ENCODE results near the gene KCNH5.

Gene KCNH5

DNA sequence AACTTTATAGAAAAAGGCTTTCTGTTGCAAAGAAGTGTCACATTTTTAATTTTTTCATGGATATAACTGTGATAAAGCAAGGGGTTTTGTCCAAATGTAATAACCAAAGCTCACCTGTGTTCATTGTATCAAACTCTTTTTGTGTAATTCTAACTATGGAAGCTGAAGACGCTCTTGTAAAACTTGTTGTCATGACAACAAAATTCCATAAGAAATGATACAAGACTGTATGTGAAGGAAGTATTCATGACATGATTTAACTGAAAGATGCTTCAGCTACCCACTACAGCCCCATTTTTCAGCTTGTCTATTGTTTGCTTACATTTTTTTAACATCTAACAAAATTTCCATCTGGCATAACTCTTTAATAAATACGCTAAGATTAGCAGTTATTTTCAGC, 360.9 kb downstream of the KCNH5 start:
- H3K9me3 Mint-ChIP-seq = peaks cover 0 to 5% of the 10 kb centered on the region in 2 donors
- DNase-seq (no peak), ATAC-seq (replicated peaks) (no peak)
- no peaks in the 10 kb centered on the region for H3K27me3 Mint-ChIP-seq
- no peaks in the 10 kb centered on the region for H3K36me3 Mint-ChIP-seq
- H3K4me3 Mint-ChIP-seq = no peak overlapping the region
- H3K27ac Mint-ChIP-seq = no peak overlapping the region
- no peaks in the 10 kb centered on the region for H3K4me1 Mint-ChIP-seq

DNA sequence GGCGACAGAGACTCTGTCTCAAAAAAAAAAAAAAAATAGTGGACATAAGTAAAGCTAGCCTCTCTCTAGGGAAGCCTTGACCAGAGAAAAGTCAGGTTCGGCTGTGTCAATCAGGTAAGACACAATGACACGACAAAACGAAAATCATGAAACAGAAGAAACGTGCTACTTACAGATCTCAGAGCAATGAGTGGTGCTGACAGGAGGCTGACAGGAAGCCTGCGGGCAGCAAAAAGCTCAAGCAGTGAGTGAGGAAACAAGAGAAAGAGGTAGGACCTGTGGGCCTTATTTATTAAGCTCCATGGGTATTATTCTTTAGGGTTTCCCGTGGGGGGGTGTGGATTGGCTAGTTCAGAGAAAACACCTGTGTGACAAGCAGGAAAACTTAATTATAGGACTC, 363.1 kb downstream of the KCNH5 start:
- Mint-ChIP-seq H3K27ac (no peak overlapping the region), H3K4me1 (no peaks in the 10 kb centered on the region), H3K4me3 (no peak overlapping the region), H3K36me3 (no peaks in the 10 kb centered on the region), H3K9me3 (peaks cover 0 to 3% of the 10 kb centered on the region in 2 donors), H3K27me3 (no peaks in the 10 kb centered on the region)
- ATAC-seq (replicated peaks) (no peak), DNase-seq (no peak)

DNA sequence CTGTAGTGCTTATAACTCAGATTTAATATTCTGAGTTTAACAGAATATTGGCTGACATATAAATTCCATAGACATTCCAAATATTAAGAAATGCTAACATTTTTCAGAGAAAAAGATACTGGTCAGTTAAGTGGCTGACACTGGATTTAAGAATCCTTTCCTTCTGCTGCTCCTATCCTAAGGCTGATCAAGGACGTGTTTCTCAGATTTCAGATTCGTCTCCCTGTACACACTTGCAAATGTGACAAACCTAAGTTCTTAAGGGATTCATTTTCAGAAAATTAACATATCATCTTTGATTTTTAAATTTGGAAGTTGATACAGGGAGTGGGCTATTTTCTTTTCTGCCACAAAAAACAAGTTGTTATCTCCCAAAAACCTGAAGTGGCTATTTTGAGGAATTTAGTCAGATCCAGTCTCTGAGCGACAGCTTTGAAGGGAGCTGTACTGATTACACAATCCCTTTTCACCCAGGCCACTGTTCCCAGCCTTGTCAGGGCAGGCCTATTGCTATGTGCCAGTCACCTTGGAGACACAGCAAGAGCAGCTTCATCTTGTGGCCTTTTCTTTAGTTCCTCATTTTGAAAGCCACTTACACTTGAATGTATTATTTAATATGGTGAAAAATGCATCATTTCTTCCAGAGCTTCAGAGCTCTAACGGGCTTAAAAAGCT, 370.6 kb downstream of the KCNH5 start:
- H3K27ac Mint-ChIP-seq = no peak overlapping the region
- H3K9me3 Mint-ChIP-seq = peaks cover 0 to 2% of the 10 kb centered on the region in 2 donors
- ATAC-seq (replicated peaks) (no peak), DNase-seq (no peak)
- no peak overlapping the region for H3K4me3 Mint-ChIP-seq
- no peaks in the 10 kb centered on the region for H3K36me3 Mint-ChIP-seq
- no peaks in the 10 kb centered on the region for H3K4me1 Mint-ChIP-seq
- H3K27me3 Mint-ChIP-seq = no peaks in the 10 kb centered on the region

DNA sequence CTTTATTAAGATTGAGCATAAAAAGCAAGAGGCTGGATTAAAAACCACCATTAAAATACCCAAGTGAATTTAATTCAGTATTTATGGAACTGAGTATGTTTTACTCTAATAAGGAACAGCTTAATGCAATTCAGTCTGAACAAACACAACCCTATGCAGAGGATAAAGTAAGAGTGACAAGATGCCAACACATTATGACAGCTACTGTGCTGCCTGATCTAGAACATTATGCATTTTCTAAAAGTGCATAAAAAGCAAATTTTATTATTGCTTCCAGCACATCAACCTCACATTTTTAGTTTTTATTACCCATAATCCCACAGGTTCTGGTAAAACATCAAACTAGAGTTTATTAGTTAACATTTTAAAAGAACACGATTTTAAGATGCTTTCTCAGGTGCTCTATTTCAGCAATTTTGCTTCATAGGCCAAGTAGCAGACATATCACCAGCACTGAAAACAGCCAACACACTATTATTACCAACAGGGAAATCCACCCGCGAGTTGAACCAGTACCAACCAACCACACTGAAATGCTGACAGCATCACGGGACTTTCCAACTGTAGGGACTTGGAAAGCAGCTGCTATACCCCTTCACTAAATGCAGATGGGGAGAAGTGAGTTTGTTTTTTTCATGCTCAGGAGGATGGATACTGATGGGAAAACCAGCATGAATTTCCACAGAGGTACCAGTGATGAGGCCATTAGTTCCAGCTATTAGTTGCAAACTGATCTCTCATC, 372.1 kb downstream of the KCNH5 start:
- Mint-ChIP-seq H3K27me3 (no peaks in the 10 kb centered on the region), H3K4me1 (no peaks in the 10 kb centered on the region), H3K9me3 (peaks cover 0 to 2% of the 10 kb centered on the region in 2 donors), H3K27ac (no peak overlapping the region), H3K4me3 (no peak overlapping the region), H3K36me3 (no peaks in the 10 kb centered on the region)
- ATAC-seq (replicated peaks) (no peak), DNase-seq (no peak)

DNA sequence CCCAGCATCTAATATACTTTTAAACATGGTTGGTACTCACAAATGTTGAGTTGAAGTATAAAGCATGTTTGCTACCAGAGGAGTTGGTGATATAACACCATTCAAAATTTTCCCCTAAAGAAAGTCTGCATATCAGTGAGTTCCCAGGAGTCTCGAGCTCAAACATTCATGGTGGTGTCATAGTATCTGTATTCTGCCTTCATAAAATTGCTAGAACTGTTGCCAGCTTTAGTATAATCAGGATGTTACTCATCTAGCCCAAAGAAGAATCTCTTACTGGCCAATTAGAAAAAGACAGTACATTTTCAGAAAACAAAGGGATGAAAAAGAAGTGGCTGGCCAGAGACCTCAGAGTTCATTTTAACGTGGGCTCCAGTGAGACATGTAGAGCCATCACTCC, 374.7 kb downstream of the KCNH5 start:
- H3K27me3 Mint-ChIP-seq = no peaks in the 10 kb centered on the region
- no peak for ATAC-seq (replicated peaks)
- DNase-seq = no peak
- no peaks in the 10 kb centered on the region for H3K4me1 Mint-ChIP-seq
- no peaks in the 10 kb centered on the region for H3K9me3 Mint-ChIP-seq
- no peaks in the 10 kb centered on the region for H3K36me3 Mint-ChIP-seq
- no peak overlapping the region for H3K27ac Mint-ChIP-seq
- H3K4me3 Mint-ChIP-seq = no peak overlapping the region

DNA sequence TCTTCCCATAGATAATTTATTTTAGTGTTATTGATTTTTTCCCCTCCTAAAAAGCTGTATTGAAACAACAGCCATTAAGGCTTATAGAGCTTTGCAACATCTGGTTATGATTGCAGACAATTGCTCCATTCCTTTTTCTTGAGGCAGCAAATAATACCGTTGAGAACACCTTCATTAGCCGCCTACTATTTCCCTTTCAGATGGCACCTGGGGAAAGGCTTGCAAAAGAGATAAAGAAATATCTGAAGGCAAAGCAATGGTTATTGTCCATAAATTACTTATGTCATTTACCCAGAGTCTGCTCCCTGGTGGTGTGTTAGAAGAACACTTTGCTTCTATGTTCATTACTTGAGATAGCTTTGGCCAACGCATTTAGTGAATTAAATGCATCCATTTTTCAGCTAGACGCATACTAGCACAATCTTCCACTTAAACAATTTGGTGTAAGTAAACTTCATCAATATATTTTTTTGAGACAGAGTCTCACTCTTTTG, 377.8 kb downstream of the KCNH5 start:
- ATAC-seq (replicated peaks) (no peak), DNase-seq (no peak)
- Mint-ChIP-seq H3K27me3 (no peaks in the 10 kb centered on the region), H3K4me1 (no peaks in the 10 kb centered on the region), H3K36me3 (no peaks in the 10 kb centered on the region), H3K27ac (no peak overlapping the region), H3K9me3 (no peaks in the 10 kb centered on the region), H3K4me3 (no peak overlapping the region)

DNA sequence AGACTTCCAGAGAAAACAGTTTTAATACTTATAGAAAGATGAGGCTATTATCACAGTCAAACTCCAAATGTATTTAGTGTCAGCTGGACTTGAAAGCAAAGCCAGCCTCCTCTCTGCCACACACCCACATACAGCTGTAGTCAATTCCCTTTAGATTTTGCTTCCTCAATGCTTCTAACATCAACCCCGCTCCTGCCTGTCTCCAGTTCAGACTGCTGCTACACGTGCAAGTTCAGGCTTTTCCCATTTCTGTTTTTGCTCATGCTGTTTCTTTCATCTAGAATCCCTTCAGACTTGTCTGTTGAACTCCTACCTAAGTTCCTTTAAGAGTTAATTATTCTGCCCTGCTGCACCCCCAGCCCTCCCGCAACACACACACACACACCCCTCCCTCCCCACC, 380.0 kb downstream of the KCNH5 start:
- Mint-ChIP-seq H3K4me3 (no peak overlapping the region), H3K9me3 (peaks cover 4 to 6% of the 10 kb centered on the region in 2 donors), H3K27ac (no peak overlapping the region), H3K27me3 (no peaks in the 10 kb centered on the region), H3K36me3 (no peaks in the 10 kb centered on the region), H3K4me1 (no peaks in the 10 kb centered on the region)
- DNase-seq (no peak), ATAC-seq (replicated peaks) (no peak)

DNA sequence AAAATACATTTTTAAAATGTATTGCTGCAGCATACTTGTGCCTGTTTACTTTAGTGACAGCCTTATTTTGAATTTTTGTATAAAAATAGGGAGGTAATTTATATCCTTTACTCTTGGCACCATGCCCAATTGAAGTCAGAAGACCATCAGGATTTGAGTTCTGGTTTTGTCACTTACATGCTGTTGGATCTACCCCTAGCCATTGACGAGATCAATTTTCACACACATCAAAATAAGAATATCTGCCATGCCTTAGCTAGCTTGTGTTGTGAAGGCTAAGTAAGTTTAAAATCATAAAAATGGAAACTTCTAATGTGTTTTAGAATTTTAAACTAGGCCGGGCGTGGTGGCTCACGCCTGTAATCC, 381.8 kb downstream of the KCNH5 start:
- Mint-ChIP-seq H3K4me1 (no peaks in the 10 kb centered on the region), H3K36me3 (no peaks in the 10 kb centered on the region), H3K27ac (no peak overlapping the region), H3K9me3 (peaks cover 4 to 6% of the 10 kb centered on the region in 2 donors), H3K27me3 (no peaks in the 10 kb centered on the region), H3K4me3 (no peak overlapping the region)
- DNase-seq (no peak), ATAC-seq (replicated peaks) (no peak)

DNA sequence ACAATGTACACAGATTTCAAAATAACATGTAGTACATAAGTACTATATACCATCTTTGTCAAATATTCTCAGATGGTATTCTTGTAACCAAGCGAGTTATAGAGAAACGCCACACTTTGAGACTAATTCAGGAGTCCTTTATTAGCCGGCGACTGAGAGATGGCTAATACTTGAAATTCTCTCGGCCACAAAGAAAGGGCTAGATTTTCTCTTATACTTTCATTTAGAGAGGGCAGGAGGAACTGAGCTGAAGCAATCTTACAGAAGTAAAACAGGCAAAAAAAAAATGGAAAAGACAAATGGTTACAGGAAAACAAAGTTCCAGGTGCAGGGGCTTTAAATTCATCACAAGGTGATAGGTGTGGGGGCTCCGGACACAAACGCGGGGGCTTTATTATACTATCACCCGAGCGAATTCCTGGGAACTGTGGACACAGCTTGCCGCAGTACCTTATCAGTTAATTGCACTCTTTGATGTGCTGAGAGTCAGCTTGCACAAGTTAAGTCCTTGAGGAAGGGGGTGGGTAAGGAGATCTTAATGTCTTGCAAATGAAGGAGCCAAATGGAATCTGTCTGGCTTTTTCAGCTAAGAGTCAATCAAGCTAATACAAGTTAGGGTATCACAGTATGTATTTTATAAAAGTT, 382.3 kb downstream of the KCNH5 start:
- DNase-seq (no peak), ATAC-seq (replicated peaks) (no peak)
- Mint-ChIP-seq H3K27ac (no peak overlapping the region), H3K36me3 (no peaks in the 10 kb centered on the region), H3K9me3 (peaks cover 4 to 9% of the 10 kb centered on the region in 2 donors), H3K4me3 (no peak overlapping the region), H3K4me1 (no peaks in the 10 kb centered on the region), H3K27me3 (no peaks in the 10 kb centered on the region)

DNA sequence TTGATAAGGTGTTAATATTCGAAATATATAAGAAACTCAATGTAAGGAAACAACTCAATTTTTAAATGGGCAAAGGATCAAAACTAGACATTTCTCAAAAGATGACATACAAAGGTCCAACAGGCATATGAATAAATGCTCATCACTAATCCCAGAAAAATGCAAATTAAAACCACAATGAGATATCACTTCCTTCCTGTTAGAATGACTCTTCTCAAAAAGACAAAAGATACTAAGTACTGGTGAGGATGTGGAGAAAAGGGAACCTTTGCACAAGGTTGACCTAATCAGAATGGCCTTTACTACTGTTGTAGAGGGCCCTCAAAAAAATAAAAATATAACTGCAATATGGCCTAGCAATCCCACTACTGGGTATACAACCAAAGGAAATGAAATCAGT, 383.4 kb downstream of the KCNH5 start:
- Mint-ChIP-seq H3K27me3 (no peaks in the 10 kb centered on the region), H3K4me3 (no peak overlapping the region), H3K9me3 (peaks cover 10 to 11% of the 10 kb centered on the region in 2 donors), H3K27ac (no peak overlapping the region), H3K36me3 (no peaks in the 10 kb centered on the region), H3K4me1 (no peaks in the 10 kb centered on the region)
- ATAC-seq (replicated peaks) (no peak), DNase-seq (no peak)

DNA sequence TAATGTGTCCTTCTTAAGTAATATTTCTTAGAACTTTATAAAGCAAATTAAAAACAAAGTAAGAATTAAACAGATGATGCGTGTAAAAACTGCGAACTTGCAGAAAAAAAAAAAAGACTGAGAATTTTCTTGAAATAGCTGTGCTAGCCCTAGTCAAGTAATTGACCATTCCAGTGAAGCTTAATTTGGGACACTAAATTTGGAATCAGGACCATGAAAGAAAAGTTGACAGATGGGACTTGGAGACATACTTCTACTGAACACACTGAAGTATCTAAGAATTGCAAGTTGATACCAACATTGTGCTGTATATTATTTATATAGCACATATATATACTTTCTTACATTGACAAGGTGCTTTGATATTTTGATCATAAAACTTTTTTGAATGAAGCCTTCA, 386.6 kb downstream of the KCNH5 start:
- peaks cover 10 to 12% of the 10 kb centered on the region in 2 donors for H3K9me3 Mint-ChIP-seq

DNA sequence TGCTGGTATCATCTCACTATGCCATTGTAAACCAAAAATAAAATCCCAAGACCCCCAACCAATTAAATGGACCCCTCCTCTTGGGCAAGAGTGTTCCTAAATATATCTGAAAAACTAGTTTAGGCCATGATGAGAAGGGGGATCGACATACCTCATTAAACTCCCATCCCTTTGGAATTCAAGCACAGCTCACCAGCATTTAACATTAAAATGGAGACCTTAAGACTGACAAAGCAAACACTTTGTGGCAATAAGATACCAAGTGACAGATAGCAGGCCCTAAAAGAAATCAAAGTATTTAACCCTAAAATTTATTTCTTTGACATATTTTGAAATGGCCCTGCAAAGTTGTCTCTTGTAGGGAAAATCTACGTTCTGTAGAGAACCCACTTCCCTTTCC, 387.9 kb downstream of the KCNH5 start:
- no peaks in the 10 kb centered on the region for H3K36me3 Mint-ChIP-seq
- peaks cover 10 to 13% of the 10 kb centered on the region in 2 donors for H3K9me3 Mint-ChIP-seq
- H3K4me1 Mint-ChIP-seq = no peaks in the 10 kb centered on the region
- DNase-seq = no peak
- no peak overlapping the region for H3K27ac Mint-ChIP-seq
- H3K4me3 Mint-ChIP-seq = no peak overlapping the region
- H3K27me3 Mint-ChIP-seq = no peaks in the 10 kb centered on the region
- ATAC-seq (replicated peaks) = no peak

More for the DNA sequence above, 386.6 kb downstream of the KCNH5 start:
- no peaks in the 10 kb centered on the region for H3K27me3 Mint-ChIP-seq
- no peak overlapping the region for H3K27ac Mint-ChIP-seq
- no peaks in the 10 kb centered on the region for H3K4me1 Mint-ChIP-seq
- ATAC-seq (replicated peaks) (no peak), DNase-seq (no peak)
- no peak overlapping the region for H3K4me3 Mint-ChIP-seq
- H3K36me3 Mint-ChIP-seq = no peaks in the 10 kb centered on the region

DNA sequence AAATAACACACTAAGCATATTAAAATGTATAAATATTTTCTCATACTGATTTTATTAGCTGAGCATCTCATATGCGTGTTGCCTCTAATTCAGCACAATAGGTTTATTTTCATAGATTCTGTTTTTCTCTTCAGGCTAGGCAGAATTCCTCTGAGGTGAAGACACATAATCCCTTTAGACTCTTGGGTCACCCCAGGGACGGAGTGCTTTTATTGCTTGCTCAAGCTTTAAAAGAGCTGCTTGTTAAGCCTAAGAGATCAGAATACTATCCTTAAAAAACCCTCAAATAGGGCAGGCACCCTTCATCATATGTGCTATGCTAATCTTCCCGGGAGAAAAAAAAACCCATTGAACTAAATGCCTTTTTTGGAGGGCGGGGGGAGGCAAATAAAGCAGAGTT, 390.1 kb downstream of the KCNH5 start:
- H3K9me3 Mint-ChIP-seq = peaks cover 6 to 7% of the 10 kb centered on the region in 2 donors
- no peak overlapping the region for H3K4me3 Mint-ChIP-seq
- no peaks in the 10 kb centered on the region for H3K36me3 Mint-ChIP-seq
- H3K4me1 Mint-ChIP-seq = no peaks in the 10 kb centered on the region
- no peak overlapping the region for H3K27ac Mint-ChIP-seq
- no peak for DNase-seq
- no peaks in the 10 kb centered on the region for H3K27me3 Mint-ChIP-seq
- no peak for ATAC-seq (replicated peaks)

DNA sequence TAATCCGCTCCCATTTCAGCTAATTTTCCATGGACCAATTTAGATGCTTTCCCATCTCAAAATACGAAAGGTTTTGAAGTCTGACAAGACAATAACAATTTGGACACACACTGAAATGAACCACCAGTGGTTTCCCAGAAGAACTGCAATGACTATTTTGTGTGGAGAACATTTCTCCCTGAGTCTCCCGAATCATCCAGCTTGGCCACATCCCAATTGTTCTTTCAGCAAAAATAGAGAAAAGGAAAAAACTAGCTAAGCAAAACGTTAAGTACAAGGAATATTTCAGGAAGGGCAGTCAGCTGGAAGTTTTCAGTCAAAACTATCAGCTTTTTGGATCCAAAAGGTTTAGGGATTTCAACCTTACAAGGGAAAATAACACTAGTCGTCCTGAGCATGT, 390.6 kb downstream of the KCNH5 start:
- DNase-seq = no peak
- no peaks in the 10 kb centered on the region for H3K4me1 Mint-ChIP-seq
- no peaks in the 10 kb centered on the region for H3K27me3 Mint-ChIP-seq
- H3K4me3 Mint-ChIP-seq = no peak overlapping the region
- H3K9me3 Mint-ChIP-seq = peaks cover 6 to 7% of the 10 kb centered on the region in 2 donors
- H3K27ac Mint-ChIP-seq = no peak overlapping the region
- ATAC-seq (replicated peaks) = no peak
- no peaks in the 10 kb centered on the region for H3K36me3 Mint-ChIP-seq

All from stimulated activated naive B cell treated with anti-CD40 and anti-IgM and Interleukin-4, amounts not matched to agents 10 μg/mL and 1 μg/mL and 100 μg/mL, for 72 hours (primary cell).